H1 (cell line): Measurements from ENCODE around the gene MPHOSPH9.

ENCODE experiments used
- POLR2A ChIP-seq, 2 experiments: IDR thresholded peaks; 1 replicate in 1 of 2; 2 replicates in 1 of 2; pipeline ENCODE4 v1.6.1; 2011; ENCODE audit warnings: low read depth in 2 of 2, low read length in 2 of 2, mild to moderate bottlenecking in 2 of 2; ENCODE audit errors: control extremely low read depth in 1 of 2
- ZNF274 ChIP-seq: IDR thresholded peaks from 2 replicates; pipeline ENCODE4 v1.7.0; 2012; ENCODE audit warnings: low read length, borderline replicate concordance; ENCODE audit errors: extremely low read depth
- TF ChIP-seq, protein P1 (sequence below), 3 experiments: IDR thresholded peaks; 1 replicate in 2 of 3; 2 replicates in 1 of 3; pipeline versions ENCODE4 v1.5.1 to v1.6.1; 2011; ENCODE audit warnings: low read length in 3 of 3, mild to moderate bottlenecking in 3 of 3, inconsistent platforms in 2 of 3, low read depth in 1 of 3, moderate library complexity in 1 of 3; ENCODE audit not compliant: insufficient read depth in 1 of 3; ENCODE audit errors: control extremely low read depth in 1 of 3

- TF ChIP-seq, protein P1, sequence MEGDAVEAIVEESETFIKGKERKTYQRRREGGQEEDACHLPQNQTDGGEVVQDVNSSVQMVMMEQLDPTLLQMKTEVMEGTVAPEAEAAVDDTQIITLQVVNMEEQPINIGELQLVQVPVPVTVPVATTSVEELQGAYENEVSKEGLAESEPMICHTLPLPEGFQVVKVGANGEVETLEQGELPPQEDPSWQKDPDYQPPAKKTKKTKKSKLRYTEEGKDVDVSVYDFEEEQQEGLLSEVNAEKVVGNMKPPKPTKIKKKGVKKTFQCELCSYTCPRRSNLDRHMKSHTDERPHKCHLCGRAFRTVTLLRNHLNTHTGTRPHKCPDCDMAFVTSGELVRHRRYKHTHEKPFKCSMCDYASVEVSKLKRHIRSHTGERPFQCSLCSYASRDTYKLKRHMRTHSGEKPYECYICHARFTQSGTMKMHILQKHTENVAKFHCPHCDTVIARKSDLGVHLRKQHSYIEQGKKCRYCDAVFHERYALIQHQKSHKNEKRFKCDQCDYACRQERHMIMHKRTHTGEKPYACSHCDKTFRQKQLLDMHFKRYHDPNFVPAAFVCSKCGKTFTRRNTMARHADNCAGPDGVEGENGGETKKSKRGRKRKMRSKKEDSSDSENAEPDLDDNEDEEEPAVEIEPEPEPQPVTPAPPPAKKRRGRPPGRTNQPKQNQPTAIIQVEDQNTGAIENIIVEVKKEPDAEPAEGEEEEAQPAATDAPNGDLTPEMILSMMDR (IDR thresholded peaks at IDR 0.05; ENCODE audit: control extremely low read depth in 1 of 3, insufficient read depth in 1 of 3, low read depth in 1 of 3, low read length in 3 of 3) = no peak
- TF ChIP-seq ZNF274 = no peak
- TF ChIP-seq POLR2A (IDR thresholded peaks at IDR 0.05; ENCODE audit: control extremely low read depth in 1 of 2, low read depth in 2 of 2, low read length in 2 of 2) = no peak
Measured at GRCh38 chr12:123282111-123282510, 49.2 kb upstream of the MPHOSPH9 start.
